T-helper 22 cell (primary cell): ENCODE measurements around the gene CRLF1.

Source experiments
- DNase-seq: peaks from one replicate; pipeline ENCODE4 v3.0.0-alpha.2; 2020; ENCODE audit warnings: low read depth

The CRLF1 gene

GRCh38 chr19:18606281-18607225, at the start of gene CRLF1:
TSS of gene CRLF1 (minus strand) at chr19:18606799. CDS start at chr19:18606656, 143 bp downstream.
- no peak for DNase-seq

GRCh38 chr19:18655173-18655844, 48.7 kb upstream of the CRLF1 start:
- no peak for DNase-seq

- DNase-seq, result no peak
Measured at GRCh38 chr19:18654469-18654868, 47.9 kb upstream of the CRLF1 start.

- no peak for DNase-seq
Measured at GRCh38 chr19:18653853-18654252, 47.3 kb upstream of the CRLF1 start.

GRCh38 chr19:18651733-18652132, 45.1 kb upstream of the CRLF1 start:
- DNase-seq, result no peak

- DNase-seq, result no peak
Measured at GRCh38 chr19:18651300-18651699, 44.7 kb upstream of the CRLF1 start.

GRCh38 chr19:18650468-18651041, 44.0 kb upstream of the CRLF1 start:
- no peak for DNase-seq

GRCh38 chr19:18650021-18650390, 43.4 kb upstream of the CRLF1 start:
- no peak for DNase-seq

GRCh38 chr19:18649371-18650020, 42.9 kb upstream of the CRLF1 start:
- no peak for DNase-seq

- DNase-seq, result no peak
Measured at GRCh38 chr19:18648973-18649315, 42.3 kb upstream of the CRLF1 start.

- no peak for DNase-seq
Measured at GRCh38 chr19:18647807-18648206, 41.2 kb upstream of the CRLF1 start.

- no peak for DNase-seq
Measured at GRCh38 chr19:18647371-18647767, 40.8 kb upstream of the CRLF1 start.

GRCh38 chr19:18646535-18647370, 40.2 kb upstream of the CRLF1 start:
- no peak for DNase-seq

GRCh38 chr19:18645035-18645511, 38.5 kb upstream of the CRLF1 start:
- DNase-seq, result no peak

- no peak for DNase-seq
Measured at GRCh38 chr19:18644196-18645034, 37.8 kb upstream of the CRLF1 start.

- DNase-seq, result no peak
Measured at GRCh38 chr19:18639706-18640243, 33.2 kb upstream of the CRLF1 start.

- no peak for DNase-seq
Measured at GRCh38 chr19:18637673-18638630, 31.4 kb upstream of the CRLF1 start.

GRCh38 chr19:18636969-18637629, 30.5 kb upstream of the CRLF1 start, which contains the start of gene KLHL26:
TSS of gene KLHL26 (plus strand) at chr19:18637028. CDS start at chr19:18637055, 27 bp downstream.
- no peak for DNase-seq
